Measurements from ENCODE around the gene ITK.
"Not testable (repeated sequence)": the region's sequence is repeated elsewhere in the genome, so short reads cannot be mapped to it uniquely, and the experiment has no call there.

DNA sequence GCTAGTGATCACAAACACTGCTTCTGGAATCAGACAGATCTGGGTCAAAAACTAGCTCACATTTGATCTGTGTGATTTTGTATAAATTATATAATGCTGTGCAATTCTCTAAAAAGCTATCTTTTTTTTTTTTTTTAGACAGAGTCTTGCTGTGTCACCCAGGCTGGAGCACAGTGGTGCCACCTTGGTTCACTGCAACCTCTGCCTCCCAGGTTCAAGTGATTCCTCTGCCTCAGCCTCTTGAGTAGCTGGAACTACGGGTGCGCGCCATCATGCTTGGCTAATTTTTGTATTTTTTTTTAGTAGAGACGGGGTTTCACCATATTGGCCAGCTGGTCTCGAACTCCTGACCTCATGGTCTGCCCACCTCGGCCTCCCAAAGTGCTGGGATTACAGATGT is 4.5 kb downstream of the ITK start:
- not testable (repeated sequence) for TF ChIP-seq ZNF274 (IDR thresholded peaks at IDR 0.05; ENCODE audit: low read depth, low read length); SUZ12 (IDR thresholded peaks at IDR 0.05; ENCODE audit: extremely low read depth, insufficient read depth, insufficient read length)

Measured in NT2/D1 (cell line).